IMR-90 (cell line): Measurements from ENCODE around the gene PRR13. TPM values are rescaled to one million over a fixed set of nuclear protein-coding genes. Genes with fewer than 3 reads are reported as not detected.

Experiments
- ATAC-seq: fragments of 200-7000 bp; cut with Tn5 transposase; 2 replicates; pipeline ENCODE4 v1.9.1; 2020; ENCODE audit warnings: low read depth, mild to moderate bottlenecking, moderate library complexity
- BruUV-seq: library from RNA; stranded (reverse); fragments of 400-500 nt; replicated peaks from 2 replicates; lab custom pipeline; 2021; lab: Mats Ljungman, UMichigan
- CTCF ChIA-PET: fragments of 300-600 bp; formaldehyde crosslinking; extraction: SDS; loops from one replicate; lab custom pipeline; 2021; ENCODE audit warnings: antibody characterized with exemption; lab: Yijun Ruan, JAX
- POLR2A ChIA-PET: fragments of 300-600 bp; sonication (Branson Sonifier 250); formaldehyde crosslinking; loops from one replicate; lab custom pipeline; 2022; ENCODE audit warnings: antibody characterized with exemption; ENCODE audit not compliant: unreplicated experiment; lab: Charles Lee
- DNase-seq: peaks from one replicate; pipeline ENCODE4 v3.0.0; 2013
- H2AFZ ChIP-seq: replicated peaks from 2 replicates; pipeline ENCODE3; 2013; ENCODE audit warnings: low read length, mild to moderate bottlenecking; ENCODE audit not compliant: poor library complexity
- H2AK5ac ChIP-seq: 2 replicates; pipeline ENCODE4 v1.6.1; 2013; ENCODE audit warnings: low read depth, low read length, inconsistent platforms
- H2AK9ac ChIP-seq: replicated peaks from 2 replicates; pipeline ENCODE3; 2013; ENCODE audit warnings: mild to moderate bottlenecking, low read depth, low read length, moderate library complexity; ENCODE audit not compliant: poor library complexity
- H2BK120ac ChIP-seq: 2 replicates; pipeline ENCODE4 v1.6.1; 2013; ENCODE audit warnings: low read depth, low read length, inconsistent platforms
- H2BK15ac ChIP-seq: 3 replicates; pipeline ENCODE4 v1.6.1; 2013; ENCODE audit warnings: low read depth, low read length, inconsistent platforms
- H2BK20ac ChIP-seq: 2 replicates; pipeline ENCODE4 v1.6.1; 2013; ENCODE audit warnings: low read depth, mild to moderate bottlenecking, inconsistent platforms, low read length, moderate library complexity
- H2BK5ac ChIP-seq: 2 replicates; pipeline ENCODE4 v1.6.1; 2013; ENCODE audit warnings: mild to moderate bottlenecking, low read depth, low read length, inconsistent platforms; ENCODE audit not compliant: poor library complexity, severe bottlenecking
- H3K14ac ChIP-seq: replicated peaks from 2 replicates; pipeline ENCODE4 v1.6.1; 2013; ENCODE audit warnings: low read depth, low read length, inconsistent platforms
- H3K18ac ChIP-seq: 2 replicates; pipeline ENCODE4 v1.6.1; 2013; ENCODE audit warnings: low read depth, low read length, control low read depth
- H3K23ac ChIP-seq: 2 replicates; pipeline ENCODE4 v1.6.1; 2013; ENCODE audit warnings: low read depth, low read length, inconsistent platforms
- H3K27ac ChIP-seq: 2 replicates; pipeline ENCODE4 v1.5.1; 2013; ENCODE audit warnings: mild to moderate bottlenecking, control low read depth, low read length; ENCODE audit not compliant: insufficient read depth
- H3K27me3 ChIP-seq: 2 replicates; pipeline ENCODE4 v1.6.1; 2013; ENCODE audit warnings: low read length; ENCODE audit not compliant: control insufficient read depth, insufficient read depth
- H3K36me3 ChIP-seq: 2 replicates; pipeline ENCODE4 v1.6.1; 2013; ENCODE audit warnings: low read length, mixed read lengths; ENCODE audit not compliant: control insufficient read depth, insufficient read depth
- H3K4ac ChIP-seq: 2 replicates; pipeline ENCODE4 v1.6.1; 2013; ENCODE audit warnings: low read depth, low read length, inconsistent platforms
- H3K4me1 ChIP-seq: 2 replicates; pipeline ENCODE4 v1.6.1; 2013; ENCODE audit warnings: low read length, mixed read lengths; ENCODE audit not compliant: control insufficient read depth, insufficient read depth
- H3K4me2 ChIP-seq: 2 replicates; pipeline ENCODE4 v1.6.1; 2013; ENCODE audit warnings: low read depth, mild to moderate bottlenecking, control low read depth, low read length, moderate library complexity
- H3K4me3 ChIP-seq: 2 replicates; pipeline ENCODE4 v1.5.1; 2013; ENCODE audit warnings: low read depth, mild to moderate bottlenecking, control low read depth, low read length, moderate library complexity; ENCODE audit not compliant: insufficient read depth
- H3K56ac ChIP-seq: 2 replicates; pipeline ENCODE4 v1.6.1; 2013; ENCODE audit warnings: low read length, inconsistent platforms; ENCODE audit not compliant: insufficient read depth; ENCODE audit errors: extremely low read depth
- H3K79me1 ChIP-seq, 2 experiments: 2 replicates each; pipeline ENCODE4 v1.6.1; 2013; ENCODE audit warnings: low read length in 2 of 2, inconsistent platforms in 1 of 2, low read depth in 1 of 2
- H3K9ac ChIP-seq: 2 replicates; pipeline ENCODE4 v1.6.1; 2013; ENCODE audit warnings: low read depth, low read length, control low read depth
- H3K9me1 ChIP-seq: 2 replicates; pipeline ENCODE4 v1.6.1; 2013; ENCODE audit warnings: low read length, inconsistent platforms; ENCODE audit not compliant: insufficient read depth
- H3K9me3 ChIP-seq: 2 replicates; pipeline ENCODE4 v1.6.1; 2013; ENCODE audit warnings: low read length; ENCODE audit not compliant: control insufficient read depth, insufficient read depth
- H4K20me1 ChIP-seq: 2 replicates; pipeline ENCODE4 v1.6.1; 2013; ENCODE audit warnings: low read length, inconsistent platforms; ENCODE audit not compliant: insufficient read depth
- H4K5ac ChIP-seq: 2 replicates; pipeline ENCODE4 v1.6.1; 2013; ENCODE audit warnings: mild to moderate bottlenecking, low read depth, low read length, control low read depth
- H4K8ac ChIP-seq, 2 experiments: 2 replicates each; pipeline ENCODE4 v1.6.1; 2013; ENCODE audit warnings: low read depth in 2 of 2, low read length in 2 of 2, control low read depth in 1 of 2, inconsistent platforms in 1 of 2
- H4K91ac ChIP-seq: 2 replicates; pipeline ENCODE4 v1.6.1; 2013; ENCODE audit warnings: low read depth, low read length, inconsistent platforms; ENCODE audit not compliant: insufficient read depth
- BHLHE40 ChIP-seq: fragments of 150-350 bp; IDR thresholded peaks from 2 replicates; pipeline ENCODE4 v1.6.1; 2016; ENCODE audit warnings: mild to moderate bottlenecking, low read depth, low read length
- CEBPB ChIP-seq: IDR thresholded peaks from 2 replicates; pipeline ENCODE4 v1.6.1; 2012; ENCODE audit warnings: low read depth, low read length, improper control_type of control experiment
- CHD1 ChIP-seq: IDR thresholded peaks from 2 replicates; pipeline ENCODE4 v1.6.1; 2012; ENCODE audit warnings: low read depth, low read length, improper control_type of control experiment
- CTCF ChIP-seq: conservative IDR thresholded peaks from 2 replicates; pipeline ENCODE4 v1.5.1; 2012; ENCODE audit warnings: mild to moderate bottlenecking, low read depth, low read length, improper control_type of control experiment
- ELK1 ChIP-seq: fragments of 150-350 bp; IDR thresholded peaks from 2 replicates; pipeline ENCODE4 v1.6.1; 2016; ENCODE audit warnings: low read depth, mild to moderate bottlenecking, low read length, moderate library complexity, borderline replicate concordance
- FOS ChIP-seq: fragments of 150-350 bp; IDR thresholded peaks from 2 replicates; pipeline ENCODE4 v1.6.1; 2016; ENCODE audit warnings: low read depth, low read length
- MAFK ChIP-seq: IDR thresholded peaks from 2 replicates; pipeline ENCODE4 v1.6.1; 2012; ENCODE audit warnings: low read depth, low read length, improper control_type of control experiment
- MAZ ChIP-seq: IDR thresholded peaks from 2 replicates; pipeline ENCODE4 v1.6.1; 2012; ENCODE audit warnings: low read depth, mild to moderate bottlenecking, low read length, improper control_type of control experiment, moderate library complexity, borderline replicate concordance
- MXI1 ChIP-seq: IDR thresholded peaks from 2 replicates; pipeline ENCODE4 v1.6.1; 2012; ENCODE audit warnings: low read depth, mild to moderate bottlenecking, low read length, moderate library complexity, borderline replicate concordance
- NFE2L2 ChIP-seq: fragments of 150-350 bp; IDR thresholded peaks from 2 replicates; pipeline ENCODE4 v1.6.1; 2016; ENCODE audit warnings: low read depth, mild to moderate bottlenecking, low read length
- POLR2A ChIP-seq: IDR thresholded peaks from 2 replicates; pipeline ENCODE4 v1.6.1; 2012; ENCODE audit warnings: mild to moderate bottlenecking, low read depth, low read length
- RAD21 ChIP-seq: IDR thresholded peaks from 2 replicates; pipeline ENCODE4 v1.6.1; 2012; ENCODE audit warnings: low read length, improper control_type of control experiment
- RCOR1 ChIP-seq: IDR thresholded peaks from 2 replicates; pipeline ENCODE4 v1.6.1; 2012; ENCODE audit warnings: mild to moderate bottlenecking, low read length, improper control_type of control experiment; ENCODE audit not compliant: insufficient replicate concordance
- RFX5 ChIP-seq: IDR thresholded peaks from 2 replicates; pipeline ENCODE4 v1.8.0; 2012; ENCODE audit warnings: low read depth, mild to moderate bottlenecking, low read length, moderate library complexity
- SMC3 ChIP-seq: fragments of 150-350 bp; IDR thresholded peaks from 2 replicates; pipeline ENCODE4 v1.6.1; 2016; ENCODE audit warnings: low read depth, mild to moderate bottlenecking, antibody characterized with exemption, low read length, moderate library complexity
- USF2 ChIP-seq: fragments of 150-350 bp; IDR thresholded peaks from 2 replicates; pipeline ENCODE4 v1.6.1; 2017; ENCODE audit warnings: mild to moderate bottlenecking, antibody characterized with exemption, low read length, low read depth
- WGBS, 2 experiments: methylation state at CpG; one replicate each; pipeline versions ENCODE4 v1.1.5 to v1.1.7; 2013; ENCODE audit warnings: missing lambda C conversion rate in 2 of 2; ENCODE audit not compliant: insufficient read length in 1 of 2; ENCODE audit errors: extremely low coverage in 2 of 2; 5-methylcytosine and 5-hydroxymethylcytosine counted together
- dilution Hi-C: fragments of 300-500 bp; cut with HindIII; formaldehyde crosslinking; loops from one replicate; pipeline ENCODE4 v1.14.3; 2018; ENCODE audit warnings: low sequenced_read_pairs; ENCODE audit not compliant: unreplicated experiment
- in situ Hi-C: fragments of 300-500 bp; cut with MboI; formaldehyde crosslinking; loops from 3 replicates; pipeline ENCODE4 v1.14.3; 2019; ENCODE audit warnings: low sequenced_read_pairs, inconsistent platforms, mixed read lengths
- intact Hi-C: fragments of 100-400 bp; cut with micrococcal nuclease; formaldehyde crosslinking; loops from 2 replicates; pipeline ENCODE4 v1.10.0; 2022
- polyA plus RNA-seq, 3 experiments: library from polyadenylated mRNA; depleted of rRNA; stranded (reverse); fragments of >200 nt; gene quantifications; 2 replicates each; pipeline ENCODE4 v1.2.3, GENCODE V29; 2012; ENCODE audit warnings: low replicate concordance in 1 of 3
- total RNA-seq: library from RNA; depleted of rRNA; stranded (reverse); fragments of >200 nt; gene quantifications from 2 replicates; pipeline ENCODE4 v1.2.3, GENCODE V29; 2012

The PRR13 gene
- total and polyA plus RNA-seq, 2 of the 4 experiments (the other 2 are of a cell fraction), result 25.5 to 114 TPM

GRCh38 chr12:53443955-53444354, 2.4 kb downstream of the PRR13 start:
- TF ChIP-seq CHD1 (no peak), FOS (no peak), RAD21 (no peak), MAZ (no peak), MXI1 (no peak), POLR2A (no peak), USF2 (no peak), RCOR1 (no peak), NFE2L2 (no peak), CEBPB (no peak), SMC3 (no peak), MAFK (no peak), BHLHE40 (no peak), CTCF (no peak), ELK1 (no peak), RFX5 (no peak)
- H3K23ac ChIP-seq, result no peak overlapping the region
- H3K36me3 ChIP-seq, result peaks cover 21% of the 10 kb centered on the region
- ChIA-PET CTCF (no interaction called here), POLR2A (no interaction called here)
- H3K27ac ChIP-seq, result no peak overlapping the region
- no peak overlapping the region for H3K18ac ChIP-seq
- H3K4me1 ChIP-seq, result peaks cover 8% of the 10 kb centered on the region
- no peak overlapping the region for H4K8ac ChIP-seq
- H3K79me1 ChIP-seq, result peaks cover 25 to 45% of the 10 kb centered on the region in 2 experiments
- no peak overlapping the region for H2BK120ac ChIP-seq
- no peak overlapping the region for H3K4ac ChIP-seq
- H3K9ac ChIP-seq, result no peak overlapping the region
- no peak overlapping the region for H3K14ac ChIP-seq
- no peak for ATAC-seq
- H4K91ac ChIP-seq, result no peak overlapping the region
- dilution Hi-C loops (no loop called here), in situ Hi-C loops (no loop called here), intact Hi-C loops (no loop called here)
- H4K20me1 ChIP-seq, result no peaks in the 10 kb centered on the region
- WGBS, 2 experiments, result no CpG with 5 or more reads among the region's 4 CpGs
- H2AK5ac ChIP-seq, result no peak overlapping the region
- no peak for DNase-seq
- no peaks in the 10 kb centered on the region; the same call in 1 of the 2 replicates for H3K9me1 ChIP-seq
- no peak overlapping the region for H2BK20ac ChIP-seq
- no peak overlapping the region for H2BK15ac ChIP-seq
- H3K27me3 ChIP-seq, result no peaks in the 10 kb centered on the region
- no peak overlapping the region for H3K4me3 ChIP-seq
- no peak overlapping the region for H2BK5ac ChIP-seq
- no peak overlapping the region for H2AFZ ChIP-seq
- H4K5ac ChIP-seq, result no peak overlapping the region
- H2AK9ac ChIP-seq, result no peak overlapping the region
- no peak overlapping the region for H3K4me2 ChIP-seq
- no peaks in the 10 kb centered on the region for H3K9me3 ChIP-seq
- no TSS peak for BruUV-seq
- no peak overlapping the region for H3K56ac ChIP-seq
